IMR-90 (cell line): ENCODE data around the gene FLRT1. TPM values are rescaled to one million over a fixed set of nuclear protein-coding genes. Genes with fewer than 3 reads are reported as not detected.

Experiments
- ATAC-seq: fragments of 200-7000 bp; cut with Tn5 transposase; 2 replicates; pipeline ENCODE4 v1.9.1; 2020; ENCODE audit warnings: low read depth, mild to moderate bottlenecking, moderate library complexity
- BruUV-seq: library from RNA; stranded (reverse); fragments of 400-500 nt; replicated peaks from 2 replicates; lab custom pipeline; 2021; lab: Mats Ljungman, UMichigan
- CTCF ChIA-PET: fragments of 300-600 bp; formaldehyde crosslinking; extraction: SDS; loops from one replicate; lab custom pipeline; 2021; ENCODE audit warnings: antibody characterized with exemption; lab: Yijun Ruan, JAX
- POLR2A ChIA-PET: fragments of 300-600 bp; sonication (Branson Sonifier 250); formaldehyde crosslinking; loops from one replicate; lab custom pipeline; 2022; ENCODE audit warnings: antibody characterized with exemption; ENCODE audit not compliant: unreplicated experiment; lab: Charles Lee
- DNase-seq: peaks from one replicate; pipeline ENCODE4 v3.0.0; 2013
- H2AFZ ChIP-seq: replicated peaks from 2 replicates; pipeline ENCODE3; 2013; ENCODE audit warnings: low read length, mild to moderate bottlenecking; ENCODE audit not compliant: poor library complexity
- H2AK5ac ChIP-seq: 2 replicates; pipeline ENCODE4 v1.6.1; 2013; ENCODE audit warnings: low read depth, low read length, inconsistent platforms
- H2AK9ac ChIP-seq: replicated peaks from 2 replicates; pipeline ENCODE3; 2013; ENCODE audit warnings: mild to moderate bottlenecking, low read depth, low read length, moderate library complexity; ENCODE audit not compliant: poor library complexity
- H2BK120ac ChIP-seq: 2 replicates; pipeline ENCODE4 v1.6.1; 2013; ENCODE audit warnings: low read depth, low read length, inconsistent platforms
- H2BK15ac ChIP-seq: 3 replicates; pipeline ENCODE4 v1.6.1; 2013; ENCODE audit warnings: low read depth, low read length, inconsistent platforms
- H2BK20ac ChIP-seq: 2 replicates; pipeline ENCODE4 v1.6.1; 2013; ENCODE audit warnings: low read depth, mild to moderate bottlenecking, inconsistent platforms, low read length, moderate library complexity
- H2BK5ac ChIP-seq: 2 replicates; pipeline ENCODE4 v1.6.1; 2013; ENCODE audit warnings: mild to moderate bottlenecking, low read depth, low read length, inconsistent platforms; ENCODE audit not compliant: poor library complexity, severe bottlenecking
- H3K14ac ChIP-seq: replicated peaks from 2 replicates; pipeline ENCODE4 v1.6.1; 2013; ENCODE audit warnings: low read depth, low read length, inconsistent platforms
- H3K18ac ChIP-seq: 2 replicates; pipeline ENCODE4 v1.6.1; 2013; ENCODE audit warnings: low read depth, low read length, control low read depth
- H3K23ac ChIP-seq: 2 replicates; pipeline ENCODE4 v1.6.1; 2013; ENCODE audit warnings: low read depth, low read length, inconsistent platforms
- H3K27ac ChIP-seq: 2 replicates; pipeline ENCODE4 v1.5.1; 2013; ENCODE audit warnings: mild to moderate bottlenecking, control low read depth, low read length; ENCODE audit not compliant: insufficient read depth
- H3K27me3 ChIP-seq: 2 replicates; pipeline ENCODE4 v1.6.1; 2013; ENCODE audit warnings: low read length; ENCODE audit not compliant: control insufficient read depth, insufficient read depth
- H3K36me3 ChIP-seq: 2 replicates; pipeline ENCODE4 v1.6.1; 2013; ENCODE audit warnings: low read length, mixed read lengths; ENCODE audit not compliant: control insufficient read depth, insufficient read depth
- H3K4ac ChIP-seq: 2 replicates; pipeline ENCODE4 v1.6.1; 2013; ENCODE audit warnings: low read depth, low read length, inconsistent platforms
- H3K4me1 ChIP-seq: 2 replicates; pipeline ENCODE4 v1.6.1; 2013; ENCODE audit warnings: low read length, mixed read lengths; ENCODE audit not compliant: control insufficient read depth, insufficient read depth
- H3K4me2 ChIP-seq: 2 replicates; pipeline ENCODE4 v1.6.1; 2013; ENCODE audit warnings: low read depth, mild to moderate bottlenecking, control low read depth, low read length, moderate library complexity
- H3K4me3 ChIP-seq: 2 replicates; pipeline ENCODE4 v1.5.1; 2013; ENCODE audit warnings: low read depth, mild to moderate bottlenecking, control low read depth, low read length, moderate library complexity; ENCODE audit not compliant: insufficient read depth
- H3K56ac ChIP-seq: 2 replicates; pipeline ENCODE4 v1.6.1; 2013; ENCODE audit warnings: low read length, inconsistent platforms; ENCODE audit not compliant: insufficient read depth; ENCODE audit errors: extremely low read depth
- H3K79me1 ChIP-seq, 2 experiments: 2 replicates each; pipeline ENCODE4 v1.6.1; 2013; ENCODE audit warnings: low read length in 2 of 2, inconsistent platforms in 1 of 2, low read depth in 1 of 2
- H3K9ac ChIP-seq: 2 replicates; pipeline ENCODE4 v1.6.1; 2013; ENCODE audit warnings: low read depth, low read length, control low read depth
- H3K9me1 ChIP-seq: 2 replicates; pipeline ENCODE4 v1.6.1; 2013; ENCODE audit warnings: low read length, inconsistent platforms; ENCODE audit not compliant: insufficient read depth
- H3K9me3 ChIP-seq: 2 replicates; pipeline ENCODE4 v1.6.1; 2013; ENCODE audit warnings: low read length; ENCODE audit not compliant: control insufficient read depth, insufficient read depth
- H4K20me1 ChIP-seq: 2 replicates; pipeline ENCODE4 v1.6.1; 2013; ENCODE audit warnings: low read length, inconsistent platforms; ENCODE audit not compliant: insufficient read depth
- H4K5ac ChIP-seq: 2 replicates; pipeline ENCODE4 v1.6.1; 2013; ENCODE audit warnings: mild to moderate bottlenecking, low read depth, low read length, control low read depth
- H4K8ac ChIP-seq, 2 experiments: 2 replicates each; pipeline ENCODE4 v1.6.1; 2013; ENCODE audit warnings: low read depth in 2 of 2, low read length in 2 of 2, control low read depth in 1 of 2, inconsistent platforms in 1 of 2
- H4K91ac ChIP-seq: 2 replicates; pipeline ENCODE4 v1.6.1; 2013; ENCODE audit warnings: low read depth, low read length, inconsistent platforms; ENCODE audit not compliant: insufficient read depth
- BHLHE40 ChIP-seq: fragments of 150-350 bp; IDR thresholded peaks from 2 replicates; pipeline ENCODE4 v1.6.1; 2016; ENCODE audit warnings: mild to moderate bottlenecking, low read depth, low read length
- CEBPB ChIP-seq: IDR thresholded peaks from 2 replicates; pipeline ENCODE4 v1.6.1; 2012; ENCODE audit warnings: low read depth, low read length, improper control_type of control experiment
- CTCF ChIP-seq: conservative IDR thresholded peaks from 2 replicates; pipeline ENCODE4 v1.5.1; 2012; ENCODE audit warnings: mild to moderate bottlenecking, low read depth, low read length, improper control_type of control experiment
- FOS ChIP-seq: fragments of 150-350 bp; IDR thresholded peaks from 2 replicates; pipeline ENCODE4 v1.6.1; 2016; ENCODE audit warnings: low read depth, low read length
- MAFK ChIP-seq: IDR thresholded peaks from 2 replicates; pipeline ENCODE4 v1.6.1; 2012; ENCODE audit warnings: low read depth, low read length, improper control_type of control experiment
- MXI1 ChIP-seq: IDR thresholded peaks from 2 replicates; pipeline ENCODE4 v1.6.1; 2012; ENCODE audit warnings: low read depth, mild to moderate bottlenecking, low read length, moderate library complexity, borderline replicate concordance
- NFE2L2 ChIP-seq: fragments of 150-350 bp; IDR thresholded peaks from 2 replicates; pipeline ENCODE4 v1.6.1; 2016; ENCODE audit warnings: low read depth, mild to moderate bottlenecking, low read length
- POLR2A ChIP-seq: IDR thresholded peaks from 2 replicates; pipeline ENCODE4 v1.6.1; 2012; ENCODE audit warnings: mild to moderate bottlenecking, low read depth, low read length
- RAD21 ChIP-seq: IDR thresholded peaks from 2 replicates; pipeline ENCODE4 v1.6.1; 2012; ENCODE audit warnings: low read length, improper control_type of control experiment
- RFX5 ChIP-seq: IDR thresholded peaks from 2 replicates; pipeline ENCODE4 v1.8.0; 2012; ENCODE audit warnings: low read depth, mild to moderate bottlenecking, low read length, moderate library complexity
- SMC3 ChIP-seq: fragments of 150-350 bp; IDR thresholded peaks from 2 replicates; pipeline ENCODE4 v1.6.1; 2016; ENCODE audit warnings: low read depth, mild to moderate bottlenecking, antibody characterized with exemption, low read length, moderate library complexity
- WGBS, 2 experiments: methylation state at CpG; one replicate each; pipeline versions ENCODE4 v1.1.5 to v1.1.7; 2013; ENCODE audit warnings: missing lambda C conversion rate in 2 of 2; ENCODE audit not compliant: insufficient read length in 1 of 2; ENCODE audit errors: extremely low coverage in 2 of 2; 5-methylcytosine and 5-hydroxymethylcytosine counted together
- dilution Hi-C: fragments of 300-500 bp; cut with HindIII; formaldehyde crosslinking; loops from one replicate; pipeline ENCODE4 v1.14.3; 2018; ENCODE audit warnings: low sequenced_read_pairs; ENCODE audit not compliant: unreplicated experiment
- in situ Hi-C: fragments of 300-500 bp; cut with MboI; formaldehyde crosslinking; loops from 3 replicates; pipeline ENCODE4 v1.14.3; 2019; ENCODE audit warnings: low sequenced_read_pairs, inconsistent platforms, mixed read lengths
- intact Hi-C: fragments of 100-400 bp; cut with micrococcal nuclease; formaldehyde crosslinking; loops from 2 replicates; pipeline ENCODE4 v1.10.0; 2022
- polyA plus RNA-seq, 3 experiments: library from polyadenylated mRNA; depleted of rRNA; stranded (reverse); fragments of >200 nt; gene quantifications; 2 replicates each; pipeline ENCODE4 v1.2.3, GENCODE V29; 2012; ENCODE audit warnings: low replicate concordance in 1 of 3
- total RNA-seq: library from RNA; depleted of rRNA; stranded (reverse); fragments of >200 nt; gene quantifications from 2 replicates; pipeline ENCODE4 v1.2.3, GENCODE V29; 2012
- TF ChIP-seq, protein P1 (sequence below): fragments of 150-350 bp; IDR thresholded peaks from 2 replicates; pipeline ENCODE4 v1.6.1; 2016; ENCODE audit warnings: low read depth, mild to moderate bottlenecking, low read length, moderate library complexity, borderline replicate concordance

Gene FLRT1
- total and polyA plus RNA-seq, 2 of the 4 experiments (the other 2 are of a cell fraction), result under 0.01 to 0.07 TPM

DNA sequence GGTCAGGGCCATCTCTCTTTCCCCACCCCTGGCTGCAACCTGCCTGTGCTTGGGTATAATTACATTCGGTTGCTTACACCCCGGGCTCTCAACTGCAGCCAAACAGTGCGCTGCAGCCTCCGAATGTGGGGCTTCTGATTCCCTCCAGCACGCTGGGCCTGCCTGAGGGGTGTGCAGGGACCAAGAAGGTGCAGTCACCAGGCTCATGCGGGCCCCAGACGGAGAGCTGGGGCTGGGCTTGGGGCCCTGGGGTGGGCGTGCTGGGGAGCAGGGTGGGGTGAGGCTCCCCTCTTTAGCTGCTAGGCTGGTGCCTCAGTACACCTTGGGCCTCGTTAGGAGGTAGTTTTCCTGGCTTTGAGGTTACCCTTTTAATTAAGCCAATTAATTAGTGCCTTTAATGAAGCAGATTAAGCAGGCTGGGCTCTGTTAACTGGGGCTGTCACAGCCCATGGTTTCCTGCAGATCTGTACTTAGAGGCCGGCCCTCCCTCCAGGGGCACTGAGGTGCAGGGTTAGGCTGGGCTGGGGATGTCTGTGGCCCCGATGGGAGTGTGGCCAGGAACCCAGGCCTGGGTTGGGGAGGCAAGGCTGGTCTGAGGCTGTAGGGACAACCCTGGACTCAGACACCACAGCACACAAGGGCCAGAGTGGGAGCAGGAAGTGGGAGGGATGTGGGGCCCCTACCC is 17.3 kb downstream of the FLRT1 start:
- 0 out of 2 replicates have a peak overlapping the region, but pooled peaks have one; percentile 8 for H2AK5ac ChIP-seq
- no peak overlapping the region for H2BK5ac ChIP-seq
- H3K14ac ChIP-seq, result no peak overlapping the region
- H3K4me2 ChIP-seq, result no peak overlapping the region
- 0 out of 2 replicates have a peak, but pooled peaks cover 6% of the 10 kb centered on the region for H4K20me1 ChIP-seq
- no peak overlapping the region for H2AFZ ChIP-seq
- intact Hi-C loops, result no loop called here
- H3K23ac ChIP-seq, result no peak overlapping the region
- ChIA-PET POLR2A (no interaction called here), CTCF (no interaction called here)
- H3K9me3 ChIP-seq, result no peaks in the 10 kb centered on the region
- peaks cover 2% of the 10 kb centered on the region; the same call in 1 of the 2 replicates for H3K4me1 ChIP-seq
- no peak overlapping the region for H4K91ac ChIP-seq
- H4K8ac ChIP-seq, result no peak overlapping the region
- H2AK9ac ChIP-seq, result no peak overlapping the region
- no peaks in the 10 kb centered on the region for H3K79me1 ChIP-seq
- H3K56ac ChIP-seq, result no peak overlapping the region
- H3K9me1 ChIP-seq, result no peaks in the 10 kb centered on the region
- TF ChIP-seq BHLHE40 (no peak), RFX5 (no peak), CTCF (no peak), FOS (no peak), SMC3 (no peak), RAD21 (no peak), NFE2L2 (no peak), POLR2A (no peak), MAFK (no peak), MXI1 (no peak), CEBPB (no peak)
- TF ChIP-seq, protein P1, sequence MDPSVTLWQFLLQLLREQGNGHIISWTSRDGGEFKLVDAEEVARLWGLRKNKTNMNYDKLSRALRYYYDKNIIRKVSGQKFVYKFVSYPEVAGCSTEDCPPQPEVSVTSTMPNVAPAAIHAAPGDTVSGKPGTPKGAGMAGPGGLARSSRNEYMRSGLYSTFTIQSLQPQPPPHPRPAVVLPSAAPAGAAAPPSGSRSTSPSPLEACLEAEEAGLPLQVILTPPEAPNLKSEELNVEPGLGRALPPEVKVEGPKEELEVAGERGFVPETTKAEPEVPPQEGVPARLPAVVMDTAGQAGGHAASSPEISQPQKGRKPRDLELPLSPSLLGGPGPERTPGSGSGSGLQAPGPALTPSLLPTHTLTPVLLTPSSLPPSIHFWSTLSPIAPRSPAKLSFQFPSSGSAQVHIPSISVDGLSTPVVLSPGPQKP, result no peak
- in situ Hi-C loops, result no loop called here
- no peaks in the 10 kb centered on the region for H3K27me3 ChIP-seq
- WGBS, 2 experiments, result 94% methylated on average over 6 of the region's 11 CpGs; no CpG with 5 or more reads in 1 of the 2 experiments
- no peak overlapping the region for H2BK15ac ChIP-seq
- dilution Hi-C loops, result no loop called here
- H2BK20ac ChIP-seq, result no peak overlapping the region
- no peaks in the 10 kb centered on the region for H3K36me3 ChIP-seq
- no TSS peak for BruUV-seq
- no peak overlapping the region for H3K27ac ChIP-seq
- no peak for DNase-seq
- no peak overlapping the region for H3K4me3 ChIP-seq
- H2BK120ac ChIP-seq, result no peak overlapping the region
- no peak overlapping the region for H3K9ac ChIP-seq
- H3K4ac ChIP-seq, result no peak overlapping the region
- no peak overlapping the region for H4K5ac ChIP-seq
- no peak overlapping the region for H3K18ac ChIP-seq
- ATAC-seq, result no peak
